ENCODE results near the gene SAP30BP.

The SAP30BP gene

DNA sequence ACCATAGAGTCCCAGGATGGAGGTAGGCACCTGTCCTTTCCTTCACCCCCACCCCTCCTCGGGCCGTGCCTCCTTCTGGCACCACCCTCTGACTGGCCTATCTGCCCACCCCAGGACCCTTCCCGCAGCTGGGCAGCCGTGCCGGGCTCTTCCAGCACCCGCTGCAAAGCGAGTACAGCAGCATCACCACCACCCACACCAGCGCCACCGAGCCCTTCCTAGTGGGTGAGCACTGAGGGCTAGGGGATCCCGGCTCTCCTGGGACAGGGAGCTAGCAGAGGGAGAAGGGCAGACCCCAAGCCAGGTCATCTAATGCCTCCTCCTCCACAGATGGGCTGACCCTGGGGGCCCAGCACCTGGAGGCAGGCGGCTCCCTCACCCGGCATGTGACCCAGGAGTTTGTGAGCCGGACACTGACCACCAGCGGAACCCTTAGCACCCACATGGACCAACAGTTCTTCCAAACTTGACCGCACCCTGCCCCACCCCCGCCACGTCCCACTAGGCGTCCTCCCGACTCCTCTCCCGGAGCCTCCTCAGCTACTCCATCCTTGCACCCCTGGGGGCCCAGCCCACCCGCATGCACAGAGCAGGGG lies 90.0 kb downstream of the SAP30BP start:
- DNase-seq (ENCODE audit: low read depth in 2 of 2) = no peak
